GM12878 (cell line): ENCODE results near the gene INPP4B. TPM values are rescaled to one million over a fixed set of nuclear protein-coding genes. Genes with fewer than 3 reads are reported as not detected.

Experiments
- ATAC-seq: fragments of 200-7000 bp; cut with Tn5 transposase; 3 replicates; pipeline ENCODE4 v1.9.1; 2020; ENCODE audit warnings: mild to moderate bottlenecking, moderate library complexity
- BruUV-seq: library from RNA; stranded (reverse); fragments of 400-500 nt; replicated peaks from 2 replicates; lab custom pipeline; 2021; lab: Mats Ljungman, UMichigan
- CTCF ChIA-PET: fragments of 300-600 bp; sonication (Branson Sonifier 250); formaldehyde crosslinking; extraction: SDS; loops from one replicate; lab custom pipeline; 2021; ENCODE audit warnings: inconsistent platforms; lab: Yijun Ruan, JAX
- POLR2A ChIA-PET: fragments of 350-600 bp; formaldehyde crosslinking; extraction: SDS; loops from one replicate; lab custom pipeline; 2021; ENCODE audit warnings: inconsistent platforms; lab: Charles Lee
- RAD21 ChIA-PET: fragments of 300-600 bp; sonication (Branson Sonifier 250); formaldehyde crosslinking; loops from one replicate; lab custom pipeline; 2023; ENCODE audit warnings: antibody characterized with exemption; ENCODE audit not compliant: unreplicated experiment; lab: Charles Lee
- SMC1A ChIA-PET: fragments of 300-600 bp; sonication (Branson Sonifier 250); formaldehyde crosslinking; loops from one replicate; lab custom pipeline; 2023; ENCODE audit not compliant: unreplicated experiment, uncharacterized antibody; lab: Charles Lee
- DNase-seq: peaks from one replicate; pipeline ENCODE4 v3.0.0-alpha.2; 2011; ENCODE audit warnings: low read depth, low spot score
- FAIRE-seq: peaks from 3 replicates; lab custom pipeline; 2011; peaks lifted over from hg19 to GRCh38; lab: Jason Lieb, UNC
- H2AFZ ChIP-seq: 2 replicates; pipeline ENCODE4 v1.6.0; 2011; ENCODE audit warnings: low read depth, low read length, control low read depth; ENCODE audit not compliant: control insufficient read depth
- H3K27ac ChIP-seq: 2 replicates; pipeline ENCODE4 v1.5.1; 2011; ENCODE audit warnings: control low read depth; ENCODE audit not compliant: control insufficient read depth, insufficient read depth
- H3K27me3 ChIP-seq, 2 experiments: replicated peaks in 1 of 2; 2 replicates each; pipeline versions ENCODE4 v1.6.0 to v1.6.1; 2011; ENCODE audit warnings: low read length in 1 of 2; ENCODE audit not compliant: control insufficient read depth in 2 of 2, insufficient read depth in 2 of 2
- H3K36me3 ChIP-seq, 2 experiments: 2 replicates each; pipeline ENCODE4 v1.5.1; 2011; ENCODE audit warnings: low read length in 1 of 2; ENCODE audit not compliant: control insufficient read depth in 2 of 2, insufficient read depth in 2 of 2
- H3K4me1 ChIP-seq: 2 replicates; pipeline ENCODE4 v1.6.1; 2011; ENCODE audit warnings: mild to moderate bottlenecking, low read length, moderate library complexity, mixed read lengths; ENCODE audit not compliant: control insufficient read depth, insufficient read depth
- H3K4me2 ChIP-seq: 2 replicates; pipeline ENCODE4 v1.6.0; 2011; ENCODE audit warnings: control low read depth; ENCODE audit not compliant: control insufficient read depth, insufficient read depth
- H3K4me3 ChIP-seq: fragments of 200-600 bp; sonication (generic); 2 replicates; pipeline ENCODE4 v1.5.1; 2016
- H3K79me2 ChIP-seq: 2 replicates; pipeline ENCODE4 v1.6.0; 2011; ENCODE audit warnings: low read length; ENCODE audit not compliant: control insufficient read depth, insufficient read depth
- H3K9ac ChIP-seq: 2 replicates; pipeline ENCODE4 v1.8.0; 2011; ENCODE audit warnings: low read length, control low read depth, mixed read lengths; ENCODE audit not compliant: control insufficient read depth, insufficient read depth
- H3K9me3 ChIP-seq: replicated peaks from 3 replicates; pipeline ENCODE4 v1.5.1; 2011; ENCODE audit warnings: mild to moderate bottlenecking, low read length; ENCODE audit not compliant: control insufficient read depth, insufficient read depth
- H4K20me1 ChIP-seq: 2 replicates; pipeline ENCODE4 v1.6.0; 2011; ENCODE audit not compliant: control insufficient read depth, insufficient read depth
- IKZF1 ChIP-seq: fragments of 450-650 bp; conservative IDR thresholded peaks from 2 replicates; pipeline ENCODE4 v1.6.1; 2017; ENCODE audit warnings: antibody characterized with exemption, mild to moderate bottlenecking
- NFXL1 ChIP-seq: fragments of 450-650 bp; IDR thresholded peaks from 2 replicates; pipeline ENCODE4 v1.6.1; 2017; ENCODE audit warnings: antibody characterized with exemption, mild to moderate bottlenecking, borderline replicate concordance
- PAX8 ChIP-seq: fragments of 450-650 bp; IDR thresholded peaks from 2 replicates; pipeline ENCODE4 v1.6.1; 2017; ENCODE audit warnings: mild to moderate bottlenecking, moderate library complexity
- RB1 ChIP-seq: fragments of 450-650 bp; formaldehyde crosslinking; IDR thresholded peaks from 2 replicates; pipeline ENCODE4 v1.6.1; 2017; ENCODE audit warnings: mild to moderate bottlenecking, borderline replicate concordance
- RBBP5 ChIP-seq: fragments of 200-600 bp; sonication (generic); conservative IDR thresholded peaks from 2 replicates; pipeline ENCODE4 v1.6.1; 2016
- RCOR1 ChIP-seq: conservative IDR thresholded peaks from 2 replicates; pipeline ENCODE4 v1.6.1; 2012; ENCODE audit warnings: low read depth, low read length, improper control_type of control experiment
- RELB ChIP-seq: fragments of 450-650 bp; IDR thresholded peaks from 2 replicates; pipeline ENCODE4 v1.6.1; 2017; ENCODE audit warnings: low read depth, mild to moderate bottlenecking, moderate library complexity
- RFX5 ChIP-seq: IDR thresholded peaks from 2 replicates; pipeline ENCODE4 v1.6.1; 2011; ENCODE audit warnings: low read depth, low read length, improper control_type of control experiment
- SKIL ChIP-seq: fragments of 450-650 bp; IDR thresholded peaks from 2 replicates; pipeline ENCODE4 v1.6.1; 2017; ENCODE audit warnings: mild to moderate bottlenecking, low read depth, inconsistent platforms; ENCODE audit not compliant: poor library complexity, severe bottlenecking
- SP1 ChIP-seq: IDR thresholded peaks from one replicate; pipeline ENCODE4 v1.6.1; 2011; ENCODE audit warnings: low read depth, low read length
- TCF3 ChIP-seq: IDR thresholded peaks from 2 replicates; pipeline ENCODE4 v1.6.1; 2012; ENCODE audit warnings: low read depth, mild to moderate bottlenecking, low read length, borderline replicate concordance; ENCODE audit not compliant: insufficient read depth
- ZBTB11 ChIP-seq: fragments of 450-650 bp; formaldehyde crosslinking; IDR thresholded peaks from 2 replicates; pipeline ENCODE4 v1.5.0; 2022; ENCODE audit warnings: mild to moderate bottlenecking, missing genetic modification characterization
- WGBS: methylation state at CpG from one replicate; pipeline ENCODE4 v1.1.6; 2016; ENCODE audit warnings: low lambda C conversion rate; ENCODE audit not compliant: insufficient replicate concordance, insufficient coverage; ENCODE audit errors: missing lambda C conversion rate; 5-methylcytosine and 5-hydroxymethylcytosine counted together
- in situ Hi-C: fragments of 300-500 bp; cut with MboI; formaldehyde crosslinking; loops from 9 replicates; pipeline ENCODE4 v1.14.3; 2018; ENCODE audit warnings: mixed read lengths
- intact Hi-C: fragments of 100-400 bp; cut with micrococcal nuclease; formaldehyde crosslinking; loops from one replicate; pipeline ENCODE4 v1.14.2; 2022; ENCODE audit not compliant: unreplicated experiment
- polyA plus RNA-seq, 11 experiments: library from polyadenylated mRNA; depleted of rRNA in 4 of 11; unstranded in 6 of 11; stranded (reverse) in 5 of 11; fragments of >200 nt; fragmentation: Nextera tagmentation in 4 of 11; fragmentation: Illumina TruSeq in 1 of 11; extraction: Ambion mirVana in 4 of 11; extraction: Trizol in 1 of 11; gene quantifications; 1 replicate in 1 of 11; 2 replicates in 10 of 11; pipeline versions ENCODE4 v1.2.1 to v1.2.3, GENCODE V29; 2011 to 2016; ENCODE audit warnings: inconsistent platforms in 2 of 11, missing spikeins in 2 of 11, low read depth in 1 of 11
- total RNA-seq, 4 experiments: library from RNA; depleted of rRNA in 3 of 4; stranded (reverse); fragments of >200 nt in 3 of 4; fragmentation: Illumina TruSeq in 1 of 4; extraction: Trizol in 1 of 4; gene quantifications; 2 replicates each; pipeline versions ENCODE4 v1.2.1 to v1.2.3, GENCODE V29; 2013 to 2021
- TF ChIP-seq, protein P1 (sequence below): fragments of 450-650 bp; IDR thresholded peaks from 2 replicates; pipeline ENCODE4 v1.6.1; 2014; ENCODE audit warnings: mild to moderate bottlenecking

Gene INPP4B
- total and polyA plus RNA-seq, 10 of the 15 experiments (the other 5 are each of a cell fraction or from before 2014, with no cell fraction given), result 0.53 to 11.2 (median 0.95) TPM

DNA sequence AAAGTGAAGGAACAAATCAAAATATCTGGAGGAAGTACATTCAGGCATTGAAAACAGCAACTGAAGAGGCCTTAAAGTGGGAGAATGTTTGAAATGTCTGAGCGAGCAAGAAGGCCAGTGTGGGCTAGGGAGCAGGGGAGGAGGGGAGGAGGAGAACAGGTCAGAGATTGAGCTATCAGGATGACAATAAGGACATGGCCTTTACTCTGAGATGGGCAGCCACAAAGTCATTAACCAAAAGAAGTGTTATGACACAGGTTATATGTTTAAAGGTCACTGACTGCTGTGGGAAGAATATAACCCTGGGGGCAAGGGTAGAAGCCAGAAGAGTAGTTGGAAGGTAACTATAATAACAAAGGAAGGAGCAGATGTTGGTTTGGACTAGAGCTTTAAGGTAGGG is 315.4 kb downstream of the INPP4B start (continued):
- TF ChIP-seq RFX5, result no peak
- TF ChIP-seq ZBTB11 (CRISPR knock-in tag), result no peak
- TF ChIP-seq RBBP5, result no peak
- no peak for TF ChIP-seq RB1
- TF ChIP-seq TCF3, result no peak
- no peak for TF ChIP-seq IKZF1
- no peak for TF ChIP-seq NFXL1
- TF ChIP-seq, all 136 proteins: peak for 0

GRCh38 chr4:142528433-142528832 is 317.7 kb downstream of the INPP4B start:
- FAIRE-seq, result no peak
- no peaks in the 10 kb centered on the region for H3K36me3 ChIP-seq
- H3K27ac ChIP-seq, result no peak overlapping the region
- no peak for DNase-seq
- no TSS peak for BruUV-seq
- no peak overlapping the region for H3K9ac ChIP-seq
- CTCF ChIA-PET, result interaction anchor here (1.0 kb wide), 1 partner anchor 47 kb away, joined by 3 read pairs; no protein-coding TSS in a partner anchor
- intact Hi-C loops (no loop called here), in situ Hi-C loops (no loop called here)
- ATAC-seq, result peak; percentile 67
- H3K79me2 ChIP-seq, result no peaks in the 10 kb centered on the region
- H4K20me1 ChIP-seq, result no peaks in the 10 kb centered on the region
- 5% methylated on average over 1 of the region's 1 CpG for WGBS
- H3K4me1 ChIP-seq, result no peaks in the 10 kb centered on the region
- POLR2A ChIA-PET, result no interaction called here
- H3K4me2 ChIP-seq, result no peak overlapping the region
- no peaks in the 10 kb centered on the region for H3K9me3 ChIP-seq
- SMC1A ChIA-PET, result interaction anchor here (0.6 to 2.1 kb wide), 3 partner anchors 122 to 172 kb away, joined by 3 to 7 read pairs (median 3); no protein-coding TSS in a partner anchor
- no peaks in the 10 kb centered on the region for H3K27me3 ChIP-seq
- H2AFZ ChIP-seq, result no peak overlapping the region
- RAD21 ChIA-PET, result interaction anchor here (0.6 to 2.3 kb wide), 3 partner anchors 13 to 194 kb away, joined by 3 to 7 read pairs (median 3); no protein-coding TSS in a partner anchor
- H3K4me3 ChIP-seq, result no peak overlapping the region
- TF ChIP-seq SP1 (no peak), IKZF1 (no peak), PAX8 (no peak), RCOR1 (no peak), RELB (no peak), SKIL (no peak)
- TF ChIP-seq, protein P1, sequence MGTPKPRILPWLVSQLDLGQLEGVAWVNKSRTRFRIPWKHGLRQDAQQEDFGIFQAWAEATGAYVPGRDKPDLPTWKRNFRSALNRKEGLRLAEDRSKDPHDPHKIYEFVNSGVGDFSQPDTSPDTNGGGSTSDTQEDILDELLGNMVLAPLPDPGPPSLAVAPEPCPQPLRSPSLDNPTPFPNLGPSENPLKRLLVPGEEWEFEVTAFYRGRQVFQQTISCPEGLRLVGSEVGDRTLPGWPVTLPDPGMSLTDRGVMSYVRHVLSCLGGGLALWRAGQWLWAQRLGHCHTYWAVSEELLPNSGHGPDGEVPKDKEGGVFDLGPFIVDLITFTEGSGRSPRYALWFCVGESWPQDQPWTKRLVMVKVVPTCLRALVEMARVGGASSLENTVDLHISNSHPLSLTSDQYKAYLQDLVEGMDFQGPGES, result no peak
